Activated CD8-positive, alpha-beta memory T cell treated with anti-CD3 and anti-CD28 coated beads for 1 hour (primary cell): ENCODE measurements around the gene GHSR.

ENCODE experiments used
- DNase-seq, 2 donors: peaks; one replicate each; pipeline ENCODE4 v3.0.0-alpha.2; 2020; ENCODE audit warnings: low read depth in 1 of 2; ENCODE audit errors: extremely low read depth in 1 of 2

The GHSR gene, protein sequence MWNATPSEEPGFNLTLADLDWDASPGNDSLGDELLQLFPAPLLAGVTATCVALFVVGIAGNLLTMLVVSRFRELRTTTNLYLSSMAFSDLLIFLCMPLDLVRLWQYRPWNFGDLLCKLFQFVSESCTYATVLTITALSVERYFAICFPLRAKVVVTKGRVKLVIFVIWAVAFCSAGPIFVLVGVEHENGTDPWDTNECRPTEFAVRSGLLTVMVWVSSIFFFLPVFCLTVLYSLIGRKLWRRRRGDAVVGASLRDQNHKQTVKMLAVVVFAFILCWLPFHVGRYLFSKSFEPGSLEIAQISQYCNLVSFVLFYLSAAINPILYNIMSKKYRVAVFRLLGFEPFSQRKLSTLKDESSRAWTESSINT

DNA sequence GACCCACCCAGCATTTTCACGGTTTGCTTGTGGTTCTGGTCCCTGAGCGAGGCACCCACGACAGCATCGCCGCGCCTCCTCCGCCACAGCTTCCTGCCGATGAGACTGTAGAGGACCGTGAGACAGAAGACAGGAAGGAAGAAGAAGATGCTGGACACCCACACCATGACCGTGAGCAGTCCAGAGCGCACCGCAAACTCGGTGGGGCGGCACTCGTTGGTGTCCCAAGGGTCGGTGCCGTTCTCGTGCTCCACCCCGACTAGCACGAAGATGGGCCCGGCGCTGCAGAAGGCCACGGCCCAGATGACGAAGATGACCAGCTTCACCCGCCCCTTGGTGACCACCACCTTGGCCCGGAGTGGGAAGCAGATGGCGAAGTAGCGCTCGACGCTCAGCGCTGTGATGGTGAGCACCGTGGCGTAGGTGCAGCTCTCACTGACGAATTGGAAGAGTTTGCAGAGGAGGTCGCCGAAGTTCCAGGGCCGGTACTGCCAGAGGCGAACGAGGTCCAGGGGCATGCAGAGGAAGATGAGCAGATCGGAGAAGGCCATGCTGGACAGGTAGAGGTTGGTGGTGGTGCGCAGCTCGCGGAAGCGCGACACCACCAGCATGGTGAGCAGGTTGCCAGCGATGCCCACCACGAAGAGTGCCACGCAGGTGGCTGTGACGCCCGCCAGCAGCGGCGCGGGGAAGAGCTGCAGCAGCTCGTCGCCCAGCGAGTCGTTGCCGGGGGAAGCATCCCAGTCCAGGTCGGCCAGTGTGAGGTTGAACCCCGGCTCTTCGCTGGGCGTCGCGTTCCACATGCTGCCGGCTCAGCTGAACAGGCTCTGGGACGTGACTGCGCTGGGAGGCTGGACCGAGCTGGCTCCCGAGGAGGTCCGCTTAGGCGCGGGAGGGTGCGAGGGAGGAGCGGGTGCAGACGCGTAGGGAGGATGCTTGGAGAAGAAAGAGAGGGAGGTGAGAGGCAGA lies at the start of gene GHSR:
Gene GHSR, minus strand, starts transcription at position 846 of the 969 bp plus-strand sequence. Its CDS starts 43 bp downstream, at position 803.
- no peak for DNase-seq

DNA sequence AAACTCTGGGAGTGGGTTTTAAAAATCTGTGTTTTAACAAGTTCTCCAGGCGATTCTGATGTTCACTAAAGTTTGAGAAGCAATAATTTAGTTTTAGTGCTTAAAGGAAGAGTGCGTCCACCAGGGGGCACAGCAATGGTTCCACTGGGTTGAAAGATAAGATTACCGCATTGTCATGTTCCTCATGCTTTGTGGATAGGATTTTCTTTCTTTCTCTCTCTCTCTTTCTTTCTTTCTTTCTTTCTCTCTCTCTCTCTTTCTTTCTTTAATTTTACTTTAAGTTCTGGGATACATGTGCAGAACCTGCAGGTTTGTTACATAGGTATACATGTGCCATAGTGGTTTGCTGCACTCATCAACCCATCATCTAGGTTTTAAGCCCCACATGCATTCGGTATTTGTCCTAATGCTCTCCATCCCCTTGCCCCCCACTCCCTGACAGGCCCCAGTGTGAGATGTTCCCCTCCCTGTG lies 42.0 kb upstream of the GHSR start:
- DNase-seq, result peak; percentile 38 to 70

DNA sequence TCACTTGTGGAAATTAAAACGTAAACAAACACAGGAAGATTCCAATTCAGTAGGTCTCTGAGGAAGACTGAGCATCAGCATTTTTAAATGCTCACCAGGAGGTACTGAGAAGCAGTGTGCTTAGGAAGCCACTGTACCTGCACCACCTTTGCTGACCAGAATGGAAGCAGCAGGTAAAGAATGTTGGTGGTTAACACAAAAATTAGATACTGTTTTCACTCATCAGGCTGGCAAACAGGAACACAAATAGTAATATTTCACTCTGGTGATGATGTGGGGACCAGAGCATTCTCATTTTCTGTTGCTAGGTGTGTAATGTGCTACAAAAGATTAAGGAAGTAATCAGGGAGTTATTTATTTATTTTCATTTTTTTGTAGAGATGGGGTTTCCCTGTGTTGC lies 29.9 kb upstream of the GHSR start:
- no peak for DNase-seq

DNA sequence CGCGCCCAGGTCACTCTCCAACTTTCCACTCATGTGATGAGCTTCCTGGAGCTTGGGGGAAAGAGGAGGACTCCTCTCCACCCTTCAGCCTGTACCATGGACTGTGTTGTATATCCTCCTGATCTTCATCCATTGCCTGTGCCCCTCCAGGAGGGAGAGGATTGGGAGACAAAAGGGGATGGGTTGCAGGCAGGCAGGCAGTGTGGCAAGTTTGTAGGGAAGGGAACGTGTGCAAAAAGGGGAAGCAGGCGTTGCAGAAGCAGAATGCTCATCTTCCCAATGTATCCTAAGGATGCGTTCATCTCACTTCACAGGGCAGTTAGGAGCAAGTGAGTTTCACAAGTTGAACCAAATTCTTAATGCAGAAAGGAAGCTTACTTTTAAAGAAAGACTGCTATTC lies 28.1 kb upstream of the GHSR start:
- DNase-seq, result no peak

DNA sequence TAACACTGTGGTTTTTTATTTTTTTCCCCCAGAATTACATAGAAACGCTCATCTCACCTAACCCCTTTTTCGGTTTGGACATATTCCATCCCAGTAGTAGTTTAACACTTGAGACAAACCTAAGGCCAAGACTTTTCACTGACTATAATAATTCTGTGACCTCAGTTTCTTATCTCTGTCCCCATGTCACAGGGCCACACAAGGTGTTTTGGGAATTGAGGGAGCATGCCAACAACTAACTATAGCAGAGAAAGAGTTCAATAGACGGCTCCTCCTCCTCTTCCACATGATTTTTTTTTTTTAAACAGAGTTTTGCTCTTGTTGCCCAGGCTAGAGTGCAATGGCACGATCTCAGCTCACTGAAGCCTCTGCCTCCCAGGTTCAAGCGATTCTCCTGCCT lies 27.4 kb upstream of the GHSR start:
- DNase-seq, result no peak

DNA sequence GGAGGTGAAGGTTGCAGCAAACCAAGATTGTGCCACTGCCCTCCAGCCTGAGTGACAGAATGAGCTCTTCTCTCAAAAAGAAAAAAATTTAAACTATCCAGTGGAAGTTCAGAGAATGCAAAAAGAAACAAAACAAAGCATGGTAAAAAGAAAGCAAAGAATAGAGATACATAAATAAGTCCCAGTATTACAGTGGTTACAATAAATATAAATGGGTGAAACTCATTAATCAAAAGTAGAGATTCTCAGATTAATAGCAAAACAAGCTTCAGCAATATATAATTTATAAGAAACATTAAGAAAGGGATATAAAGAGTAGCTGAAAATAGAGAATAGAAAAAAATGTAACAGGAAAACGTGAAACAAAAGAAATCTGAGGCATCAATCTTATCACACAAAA lies 23.6 kb upstream of the GHSR start:
- no peak for DNase-seq

DNA sequence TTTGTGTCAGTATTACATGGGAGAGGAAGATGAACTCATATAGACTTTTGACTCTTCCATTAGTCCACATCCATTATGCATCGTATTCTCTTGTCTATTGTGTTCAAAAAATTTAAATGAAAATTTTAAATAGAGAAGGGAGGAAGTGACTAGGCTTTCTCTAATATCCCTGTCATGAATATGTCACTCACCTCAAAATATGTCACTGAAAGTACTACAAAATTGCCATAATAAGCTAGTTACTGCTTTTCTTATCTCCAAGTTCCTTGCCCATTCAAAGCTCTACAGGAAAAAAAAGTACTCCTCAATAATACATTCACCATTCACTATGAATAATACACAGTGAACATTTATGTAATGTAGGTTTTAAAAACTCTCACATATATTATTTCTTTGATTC lies 22.3 kb upstream of the GHSR start:
- no peak for DNase-seq

DNA sequence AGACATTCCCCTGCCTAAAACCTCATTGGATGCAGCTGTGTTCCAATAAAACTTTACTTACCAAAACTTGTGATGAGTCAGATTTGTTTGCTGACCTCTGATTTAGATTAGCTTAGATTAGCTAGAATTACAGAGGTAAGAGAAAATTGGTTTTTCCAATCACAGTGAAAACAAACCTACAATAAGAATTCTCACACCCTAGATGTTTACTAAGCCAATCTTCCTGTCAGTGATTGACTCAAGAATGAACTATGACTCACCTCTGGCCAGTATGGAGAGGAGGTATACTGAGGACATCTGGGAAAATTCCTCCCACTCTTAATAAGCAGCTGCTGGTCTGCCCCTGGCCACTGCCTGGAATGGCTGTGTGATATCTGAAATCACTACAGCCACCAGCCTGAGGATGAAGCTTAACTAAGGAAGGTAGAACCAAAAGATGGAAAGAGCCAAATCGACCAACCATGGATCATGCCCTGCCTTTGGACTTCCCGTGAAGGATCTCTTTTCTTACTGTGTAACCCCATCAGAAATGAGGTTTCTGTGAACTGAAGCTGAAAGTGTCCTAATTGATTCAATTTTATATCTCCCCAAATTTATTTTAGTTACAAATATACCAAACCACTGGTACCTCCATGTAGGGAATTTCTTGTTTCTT lies 19.0 kb upstream of the GHSR start:
- no peak for DNase-seq

DNA sequence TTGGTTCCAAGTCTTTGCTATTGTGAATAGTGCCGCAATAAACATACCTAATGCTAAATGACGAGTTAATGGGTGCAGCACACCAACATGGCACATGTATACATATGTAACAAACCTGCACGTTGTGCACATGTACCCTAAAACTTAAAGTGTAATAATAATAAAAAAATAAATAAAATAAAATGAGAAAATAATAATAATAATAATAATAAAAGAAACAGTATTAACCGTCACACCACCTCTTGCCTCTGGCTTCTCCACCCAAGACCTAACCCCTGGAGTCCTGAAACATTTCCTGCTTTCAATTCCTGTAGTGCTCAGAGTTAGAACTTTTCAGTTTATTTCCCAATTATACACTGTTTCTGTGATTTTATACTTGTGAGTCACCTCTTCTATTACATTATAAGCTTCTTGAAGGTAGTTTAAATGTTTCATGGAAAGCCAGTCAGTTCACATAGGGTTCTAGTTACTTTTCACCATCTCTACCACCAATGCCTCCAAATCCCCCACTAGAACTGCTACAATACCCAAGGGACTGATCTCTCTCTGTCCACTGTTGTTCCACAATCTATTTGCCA lies 18.4 kb upstream of the GHSR start:
- DNase-seq, result no peak

DNA sequence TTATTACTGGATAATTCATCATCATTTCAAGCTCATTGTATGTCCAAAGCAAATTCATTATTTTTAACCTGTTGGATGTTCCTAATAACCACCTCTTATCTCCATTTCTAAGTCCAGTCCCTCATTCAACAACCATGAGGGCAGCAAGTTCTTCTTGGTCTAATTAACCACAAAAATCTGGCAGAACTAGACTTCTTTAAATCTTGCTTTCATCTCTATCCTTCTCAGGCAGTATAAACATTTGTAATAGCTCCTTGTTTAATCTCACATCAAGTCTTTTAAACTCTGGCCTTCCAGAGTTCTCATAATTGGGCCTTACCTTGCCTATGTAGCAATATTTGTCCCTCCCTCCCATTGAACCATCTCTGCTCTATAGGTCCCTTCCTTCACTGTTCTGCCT lies 17.0 kb upstream of the GHSR start:
- DNase-seq, result no peak

DNA sequence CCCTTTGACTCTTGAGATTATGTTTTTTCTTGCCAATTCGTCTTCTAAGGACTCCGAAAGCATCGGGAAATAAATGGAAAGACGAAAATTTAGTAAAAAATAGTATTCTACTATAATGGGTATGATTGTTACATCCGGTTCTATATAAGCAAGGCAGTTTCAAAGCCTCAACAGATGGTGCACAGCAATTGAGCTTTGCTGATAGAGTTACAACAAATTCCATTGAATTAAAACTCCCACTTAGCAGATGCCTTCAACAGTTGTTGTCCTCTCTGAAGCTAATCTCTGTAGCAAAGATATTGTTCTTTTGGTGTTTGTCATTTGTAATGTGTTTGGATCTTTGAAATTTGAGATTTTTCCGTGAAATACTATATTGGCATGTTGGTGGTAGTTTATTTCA lies 16.1 kb upstream of the GHSR start:
- DNase-seq, result no peak

DNA sequence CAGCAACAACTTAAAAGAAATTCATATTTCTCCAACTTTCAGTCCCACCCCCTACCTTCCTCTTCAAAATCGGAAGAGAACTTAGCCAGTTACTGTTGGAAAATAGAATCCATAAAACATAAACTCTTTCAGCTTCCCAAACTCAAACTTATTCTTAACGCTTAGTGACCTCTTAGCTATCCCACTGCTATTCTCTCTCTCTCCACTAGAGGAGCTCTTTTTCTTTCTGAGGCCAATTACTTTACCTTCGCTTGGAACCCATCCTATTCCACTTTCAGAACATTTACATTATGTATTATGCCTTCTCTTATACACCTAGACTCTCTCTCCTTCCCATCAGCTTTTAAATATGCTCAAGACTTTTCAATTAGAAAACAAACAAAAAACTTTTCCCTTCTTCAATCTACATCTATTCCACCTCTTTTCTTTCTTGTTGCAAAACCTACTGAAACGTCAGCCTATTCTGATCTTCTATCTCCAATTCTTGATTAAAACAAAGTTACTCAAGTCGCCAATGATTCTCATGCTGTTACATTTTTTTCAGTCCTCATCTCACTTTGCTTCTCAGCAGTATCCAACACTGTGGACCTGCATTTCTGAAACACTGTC lies 13.4 kb upstream of the GHSR start:
- DNase-seq, result no peak

DNA sequence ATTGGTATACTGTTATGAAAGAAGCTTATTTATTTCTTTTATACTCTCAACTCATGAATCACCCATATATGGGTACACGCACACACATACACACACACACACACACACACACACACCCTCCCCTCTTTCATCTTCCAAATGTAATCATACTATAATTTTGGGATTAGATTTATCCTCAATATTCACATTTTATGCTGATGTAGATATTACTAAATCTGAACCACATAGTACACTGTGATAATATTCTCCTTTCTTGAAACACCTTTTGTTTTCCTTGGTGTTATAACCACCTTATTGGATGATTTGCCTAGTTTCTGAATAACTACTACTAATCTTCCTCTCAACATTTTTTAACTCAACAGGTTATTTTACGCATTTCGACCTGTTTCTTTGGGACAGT lies 8.1 kb upstream of the GHSR start:
- DNase-seq, result no peak

DNA sequence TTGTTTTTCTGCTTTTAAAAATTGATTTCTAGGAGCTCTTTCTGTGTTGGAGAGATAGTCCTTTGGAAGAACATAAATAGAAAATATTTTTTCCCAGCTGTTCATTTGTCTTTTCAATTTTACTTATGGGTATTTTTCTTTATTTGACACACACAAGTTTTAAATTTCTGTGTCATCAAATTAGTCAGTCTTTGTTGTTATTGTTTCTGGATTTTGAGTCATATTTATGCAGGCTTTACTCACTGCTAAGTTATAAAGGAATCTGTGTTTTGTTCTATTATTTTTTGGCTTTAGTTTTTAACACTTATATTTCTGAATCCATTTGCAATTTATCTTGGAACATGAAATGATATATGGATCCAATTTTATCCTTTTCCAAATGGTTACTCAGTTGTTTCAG lies 5.9 kb upstream of the GHSR start:
- no peak for DNase-seq

DNA sequence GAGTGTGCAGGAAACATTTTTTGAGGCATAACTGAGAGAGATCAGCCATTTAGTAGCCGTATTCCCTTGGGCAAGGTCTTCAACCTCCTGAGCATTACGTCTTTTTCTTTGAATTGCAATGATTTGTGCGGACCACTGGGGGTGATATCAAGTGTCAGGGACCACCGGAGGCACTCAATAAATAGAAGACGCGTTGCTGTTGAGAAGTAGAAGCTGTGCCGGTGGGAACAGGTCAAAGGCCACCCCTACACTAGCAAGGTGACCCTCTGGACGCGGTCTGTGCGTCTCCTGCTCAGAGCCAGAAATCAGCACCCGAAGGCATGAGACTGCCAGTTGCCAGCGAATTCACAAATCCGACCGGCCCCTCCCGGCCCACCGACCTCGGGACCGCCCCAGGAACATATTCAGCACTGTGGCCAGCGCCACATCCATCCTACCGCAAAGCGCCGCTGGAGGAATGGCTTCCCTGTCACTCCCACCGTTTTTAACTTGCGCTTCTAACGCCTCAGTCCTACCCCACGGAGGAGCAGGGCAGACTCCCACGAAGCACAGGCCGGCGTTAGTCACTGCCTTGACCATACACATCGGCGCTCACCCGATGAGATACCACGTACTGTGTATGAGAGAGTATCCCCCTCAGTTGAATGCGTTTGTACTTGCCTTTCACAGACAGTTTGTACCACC lies 1.4 kb upstream of the GHSR start:
- DNase-seq, result no peak

DNA sequence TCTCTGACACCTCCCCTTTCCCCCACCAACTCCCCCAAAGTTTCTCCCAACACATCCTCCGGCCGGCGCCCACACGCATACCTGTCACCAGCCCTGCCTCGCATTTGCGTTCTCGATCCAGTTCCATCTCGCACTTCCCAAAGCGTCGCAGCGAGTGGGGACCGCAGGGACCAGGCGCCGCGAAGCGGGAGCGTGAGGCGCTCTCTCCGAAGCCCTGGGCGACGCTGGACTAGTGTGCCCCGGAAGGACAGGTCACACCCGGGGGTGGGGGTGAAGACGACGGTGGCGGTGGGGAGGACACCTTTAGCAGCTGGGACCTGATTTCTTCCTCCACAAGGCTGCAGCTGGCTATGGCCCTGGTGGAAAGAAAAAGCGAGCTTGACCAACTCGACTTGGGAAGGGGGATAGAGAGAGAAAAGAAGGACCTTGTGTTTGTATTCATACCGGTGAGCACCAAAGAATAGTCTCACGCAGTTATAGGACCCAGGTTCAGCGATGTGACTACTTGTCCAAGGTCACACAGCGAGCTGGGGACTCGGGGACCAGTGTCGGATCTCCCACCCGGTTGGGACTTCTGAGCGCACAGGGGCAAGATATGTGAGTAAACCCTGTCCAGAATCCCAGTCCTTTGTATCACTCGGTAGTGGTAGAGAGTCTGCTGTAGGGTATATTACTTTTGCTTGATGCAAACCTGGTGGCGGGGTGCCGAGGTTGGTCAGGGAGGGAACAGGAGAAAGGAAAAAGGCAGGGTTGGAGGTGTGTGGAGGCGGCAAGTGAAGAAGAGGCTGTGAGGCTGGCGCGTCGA lies 607 bp upstream of the GHSR start:
- DNase-seq, result no peak

DNA sequence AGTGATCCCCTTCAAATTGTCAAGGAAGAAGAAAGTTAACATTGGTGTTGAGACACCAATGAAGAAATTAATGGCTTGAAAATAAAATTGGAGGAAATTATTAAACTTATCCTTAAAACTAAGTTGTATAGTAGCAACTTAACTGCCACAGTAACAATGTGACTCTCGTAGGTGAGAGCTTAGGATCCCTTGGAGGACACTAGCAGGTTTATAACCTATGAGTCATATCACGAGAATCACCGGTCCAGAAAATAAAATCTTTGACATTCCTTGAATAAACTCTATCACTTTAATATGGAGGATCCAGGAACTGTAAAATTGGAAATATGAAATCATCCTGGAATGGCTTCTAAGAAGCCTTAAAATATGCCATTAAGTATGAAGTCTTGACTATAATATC lies 2.1 kb downstream of the GHSR start:
- no peak for DNase-seq

DNA sequence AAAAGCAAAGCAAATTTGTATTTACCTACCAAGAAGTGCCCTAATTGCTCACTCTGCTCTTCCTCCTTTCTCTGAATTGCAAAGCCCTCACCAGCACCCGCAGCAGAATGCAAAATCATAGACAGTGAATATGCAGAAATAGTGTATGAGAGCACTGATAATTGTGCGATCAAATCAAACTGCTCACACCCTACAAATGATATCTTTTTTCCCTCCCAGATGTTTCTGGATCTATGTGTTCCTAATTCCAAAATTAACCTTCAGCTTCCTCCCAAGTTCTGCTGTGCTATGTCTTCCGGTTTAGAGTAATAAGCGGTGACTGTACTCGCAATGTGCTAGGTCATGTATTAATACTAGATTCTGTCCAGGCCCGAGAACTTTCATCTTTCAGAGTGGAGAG lies 3.4 kb downstream of the GHSR start:
- no peak for DNase-seq

DNA sequence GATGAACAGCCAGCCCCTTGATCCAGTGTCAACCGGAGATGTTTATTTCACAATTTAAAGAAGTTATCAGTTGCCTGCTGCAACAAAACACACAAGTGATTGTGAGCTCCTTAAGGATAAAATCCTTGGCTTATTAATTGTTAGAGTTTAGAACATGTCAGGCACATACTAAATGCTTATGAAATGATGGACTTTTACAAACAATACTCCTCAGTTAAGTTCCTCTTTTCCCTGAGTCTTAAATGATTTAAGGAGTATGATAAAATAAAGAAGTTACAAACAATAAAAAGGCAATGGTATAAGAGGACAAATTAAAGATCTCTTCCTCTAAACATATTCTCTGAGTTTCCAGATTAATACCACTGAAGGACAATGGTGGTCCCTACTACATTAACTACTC lies 5.7 kb downstream of the GHSR start:
- no peak for DNase-seq
